ENCODE data around the gene KRT83. TPM values are rescaled to one million over a fixed set of nuclear protein-coding genes. Genes with fewer than 3 reads are reported as not detected.

The KRT83 gene
- total RNA-seq (not detected), polyA plus RNA-seq (ENCODE audit: insufficient read depth in 1 of 8, insufficient read length in 8 of 8, low replicate concordance in 1 of 8) (not detected)
- long read RNA-seq, donor 1, result 0 reads
- long read RNA-seq, donor 2, result 0 reads
- long read RNA-seq, donor 3, result 0 reads
- long read RNA-seq, donor 4, result 0 reads
- long read RNA-seq, donor 5, result 0 reads
- long read RNA-seq, donor 6, result 0 reads
- long read RNA-seq, donor 7, result 0 reads
- long read RNA-seq, donor 8, result 0 reads
- long read RNA-seq, donor 9, result 0 reads
- long read RNA-seq, donor 10, result 0 reads
- long read RNA-seq, donor 11, result 0 reads

- Histone ChIP-seq H3K4me3 (ENCODE audit: low read length) (no peak within 1 kb of the TSS), H3K27me3 (ENCODE audit: control insufficient read depth, insufficient read depth, low read length) (peaks cover 45% of the 10 kb centered on the region), H3K4me1 (ENCODE audit: control insufficient read depth, insufficient read depth, low read length) (peaks cover 7% of the 10 kb centered on the region), H3K36me3 (ENCODE audit: control insufficient read depth, insufficient read depth, low read length) (no peaks in the 10 kb centered on the region), H3K9me3 (replicated peaks; ENCODE audit: control insufficient read depth, low read depth, low read length) (no peaks in the 10 kb centered on the region), H3K27ac (ENCODE audit: low read length) (no peak within 1 kb of the TSS)
- no peak for DNase-seq
- WGBS (ENCODE audit: insufficient coverage), result 52% methylated on average over 31 of the region's 35 CpGs
These were observed at the start of gene KRT83 for GRCh38 chr12:52320784-52321400. Gene KRT83 (minus strand): TSS chr12:52321398. CDS start chr12:52321335, 63 bp downstream.

- peaks cover 13% of the 10 kb centered on the region for H3K4me1 ChIP-seq (ENCODE audit: control insufficient read depth, insufficient read depth, low read length)
- no peaks in the 10 kb centered on the region for H3K9me3 ChIP-seq (replicated peaks; ENCODE audit: control insufficient read depth, low read depth, low read length)
- peaks cover 14% of the 10 kb centered on the region for H3K27me3 ChIP-seq (ENCODE audit: control insufficient read depth, insufficient read depth, low read length)
- H3K4me3 ChIP-seq (ENCODE audit: low read length), result no peak overlapping the region
- WGBS (ENCODE audit: insufficient coverage), result 80% methylated on average over 6 of the region's 6 CpGs
- H3K36me3 ChIP-seq (ENCODE audit: control insufficient read depth, insufficient read depth, low read length), result no peaks in the 10 kb centered on the region
- H3K27ac ChIP-seq (ENCODE audit: low read length), result no peak overlapping the region
- no peak for DNase-seq
These were observed 48.6 kb upstream of the KRT83 start for GRCh38 chr12:52369809-52370208.

- Histone ChIP-seq H3K9me3 (replicated peaks; ENCODE audit: control insufficient read depth, low read depth, low read length) (no peaks in the 10 kb centered on the region), H3K27ac (ENCODE audit: low read length) (no peak overlapping the region), H3K4me3 (ENCODE audit: low read length) (no peak overlapping the region), H3K4me1 (ENCODE audit: control insufficient read depth, insufficient read depth, low read length) (peaks cover 16% of the 10 kb centered on the region), H3K36me3 (ENCODE audit: control insufficient read depth, insufficient read depth, low read length) (no peaks in the 10 kb centered on the region), H3K27me3 (ENCODE audit: control insufficient read depth, insufficient read depth, low read length) (peaks cover 14% of the 10 kb centered on the region)
- no CpG with 5 or more reads among the region's 3 CpGs for WGBS (ENCODE audit: insufficient coverage)
- DNase-seq, result no peak
These were observed 48.0 kb upstream of the KRT83 start for GRCh38 chr12:52369211-52369610.

- Histone ChIP-seq H3K4me1 (ENCODE audit: control insufficient read depth, insufficient read depth, low read length) (peaks cover 16% of the 10 kb centered on the region), H3K4me3 (ENCODE audit: low read length) (no peak overlapping the region), H3K9me3 (replicated peaks; ENCODE audit: control insufficient read depth, low read depth, low read length) (no peaks in the 10 kb centered on the region), H3K27ac (ENCODE audit: low read length) (no peak overlapping the region), H3K27me3 (ENCODE audit: control insufficient read depth, insufficient read depth, low read length) (peaks cover 18% of the 10 kb centered on the region), H3K36me3 (ENCODE audit: control insufficient read depth, insufficient read depth, low read length) (no peaks in the 10 kb centered on the region)
- no peak for DNase-seq
- WGBS (ENCODE audit: insufficient coverage), result 94% methylated on average over 2 of the region's 3 CpGs
These were observed 47.3 kb upstream of the KRT83 start for GRCh38 chr12:52368508-52368907.

DNA sequence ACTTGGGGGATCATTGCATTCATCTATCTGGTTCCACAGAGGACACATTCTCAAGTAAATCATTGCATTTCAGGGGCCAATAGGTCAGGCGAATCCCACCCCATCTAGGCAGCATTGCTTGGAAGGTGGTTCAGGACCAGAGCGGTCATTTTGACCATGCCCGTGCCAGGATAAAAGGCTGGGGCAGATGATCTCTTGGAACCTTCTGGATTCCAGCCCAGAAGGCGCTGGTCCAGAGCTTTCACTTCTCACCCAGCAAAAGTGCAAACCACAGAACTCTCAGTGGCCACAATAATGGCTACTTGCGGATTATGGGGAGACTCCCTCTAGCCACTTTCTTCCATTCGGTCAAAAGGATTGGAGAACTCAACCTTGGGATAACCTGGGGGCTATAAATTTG, 46.7 kb upstream of the KRT83 start:
- no peak for DNase-seq
- Histone ChIP-seq H3K27me3 (ENCODE audit: control insufficient read depth, insufficient read depth, low read length) (peaks cover 18% of the 10 kb centered on the region), H3K36me3 (ENCODE audit: control insufficient read depth, insufficient read depth, low read length) (no peaks in the 10 kb centered on the region), H3K4me1 (ENCODE audit: control insufficient read depth, insufficient read depth, low read length) (peaks cover 16% of the 10 kb centered on the region), H3K9me3 (replicated peaks; ENCODE audit: control insufficient read depth, low read depth, low read length) (no peaks in the 10 kb centered on the region), H3K4me3 (ENCODE audit: low read length) (no peak overlapping the region), H3K27ac (ENCODE audit: low read length) (no peak overlapping the region)
- WGBS (ENCODE audit: insufficient coverage), result 74% methylated on average over 5 of the region's 6 CpGs

DNA sequence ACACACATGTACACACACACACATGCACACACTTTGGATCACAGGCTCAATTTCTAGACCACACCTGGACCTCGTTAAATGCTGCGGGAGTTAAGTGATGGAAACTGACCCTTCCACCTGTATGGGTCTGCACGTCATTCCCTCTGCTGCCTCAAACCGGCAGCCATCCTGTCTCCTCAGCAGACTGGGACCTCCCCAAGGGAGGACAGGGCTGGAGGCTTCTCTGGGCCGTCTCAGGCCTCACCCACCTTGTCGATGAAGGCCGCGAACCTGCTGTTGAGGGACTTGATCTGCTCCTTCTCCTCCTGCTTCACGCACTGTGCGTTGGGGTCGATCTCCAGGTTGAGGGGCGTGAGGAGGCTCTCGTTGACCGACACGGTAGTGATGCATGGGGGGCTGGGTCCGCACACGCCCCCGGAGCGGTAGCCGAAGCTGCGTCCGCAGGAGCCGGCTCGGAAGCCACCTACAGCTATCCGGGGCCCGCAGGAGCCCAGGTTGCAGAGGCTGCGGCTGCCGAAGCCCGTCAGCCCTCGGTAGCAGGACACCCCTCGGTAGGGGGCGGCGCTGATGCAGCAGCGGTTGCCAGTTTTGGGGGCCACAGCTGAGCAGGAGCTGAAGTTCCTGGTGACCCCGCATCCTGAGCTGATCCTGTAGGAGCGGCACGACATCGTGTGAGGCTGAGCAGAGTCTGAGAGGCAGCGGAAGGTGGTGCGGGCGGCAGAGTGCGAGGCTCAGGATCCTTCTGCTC, 45.7 kb upstream of the KRT83 start, which contains the start of gene KRT85:
Gene KRT85, minus strand, starts transcription at position 744 of the 748 bp plus-strand sequence. Its CDS starts 76 bp downstream, at position 668.
- no peak within 1 kb of the TSS for H3K27ac ChIP-seq (ENCODE audit: low read length)
- peaks cover 16% of the 10 kb centered on the region for H3K4me1 ChIP-seq (ENCODE audit: control insufficient read depth, insufficient read depth, low read length)
- H3K9me3 ChIP-seq (replicated peaks; ENCODE audit: control insufficient read depth, low read depth, low read length), result no peaks in the 10 kb centered on the region
- no peak for DNase-seq
- H3K27me3 ChIP-seq (ENCODE audit: control insufficient read depth, insufficient read depth, low read length), result peaks cover 18% of the 10 kb centered on the region
- 75% methylated on average over 31 of the region's 42 CpGs for WGBS (ENCODE audit: insufficient coverage)
- H3K36me3 ChIP-seq (ENCODE audit: control insufficient read depth, insufficient read depth, low read length), result no peaks in the 10 kb centered on the region
- no peak within 1 kb of the TSS for H3K4me3 ChIP-seq (ENCODE audit: low read length)

DNA sequence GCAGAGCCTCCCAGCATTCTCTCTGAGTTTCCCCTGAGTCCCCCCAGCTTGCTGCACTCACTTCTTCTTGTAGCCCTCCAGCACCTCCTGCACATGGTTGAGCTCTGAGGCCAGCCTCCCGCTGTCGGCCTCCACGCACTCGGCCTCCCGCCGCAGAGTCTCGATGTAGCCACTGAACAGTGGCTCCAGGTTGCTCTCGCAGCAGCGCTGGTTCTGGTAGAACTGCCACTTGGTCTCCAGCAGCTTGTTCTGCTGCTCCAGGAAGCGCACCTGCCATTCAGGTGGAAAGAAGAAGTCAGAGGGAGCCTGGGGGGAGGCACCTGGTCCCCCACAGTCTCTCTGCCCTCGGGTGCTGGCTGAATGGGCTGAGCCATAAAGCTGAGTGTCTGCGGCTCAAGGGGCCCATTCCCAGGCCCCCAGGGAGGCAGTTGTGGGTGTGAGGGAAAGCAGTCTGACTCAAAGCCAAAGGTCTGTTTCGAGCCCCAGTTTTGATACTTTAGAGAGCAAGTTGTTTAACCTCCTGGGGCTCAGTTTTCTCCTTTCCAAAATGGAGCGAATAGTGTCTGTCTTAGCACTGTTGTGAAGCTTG, 43.8 kb upstream of the KRT83 start:
- Histone ChIP-seq H3K36me3 (ENCODE audit: control insufficient read depth, insufficient read depth, low read length) (no peaks in the 10 kb centered on the region), H3K4me3 (ENCODE audit: low read length) (no peak overlapping the region), H3K27me3 (ENCODE audit: control insufficient read depth, insufficient read depth, low read length) (peaks cover 19% of the 10 kb centered on the region), H3K27ac (ENCODE audit: low read length) (no peak overlapping the region), H3K4me1 (ENCODE audit: control insufficient read depth, insufficient read depth, low read length) (peaks cover 17% of the 10 kb centered on the region), H3K9me3 (replicated peaks; ENCODE audit: control insufficient read depth, low read depth, low read length) (no peaks in the 10 kb centered on the region)
- 76% methylated on average over 13 of the region's 14 CpGs for WGBS (ENCODE audit: insufficient coverage)
- DNase-seq, result no peak

DNA sequence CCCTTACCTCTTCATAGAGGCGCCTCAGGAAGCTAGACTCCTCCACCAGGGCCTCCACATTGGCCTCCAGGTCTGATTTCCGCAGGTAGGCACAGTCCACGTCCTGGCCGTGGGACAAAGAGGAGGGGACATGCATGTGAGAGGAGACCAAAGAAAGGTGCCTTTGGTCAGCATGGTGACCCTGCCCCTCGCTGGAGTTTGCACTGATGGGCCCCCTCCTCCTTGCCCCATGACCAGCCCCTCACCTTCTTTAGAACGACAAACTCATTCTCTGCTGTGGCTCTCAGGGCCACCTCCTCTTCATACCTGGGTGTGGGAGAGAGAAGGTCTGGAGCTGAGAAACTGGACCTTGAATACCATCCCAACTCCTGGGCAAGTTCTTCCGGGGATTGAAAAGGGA, 42.9 kb upstream of the KRT83 start:
- Histone ChIP-seq H3K9me3 (replicated peaks; ENCODE audit: control insufficient read depth, low read depth, low read length) (no peaks in the 10 kb centered on the region), H3K36me3 (ENCODE audit: control insufficient read depth, insufficient read depth, low read length) (no peaks in the 10 kb centered on the region), H3K27ac (ENCODE audit: low read length) (no peak overlapping the region), H3K4me1 (ENCODE audit: control insufficient read depth, insufficient read depth, low read length) (peaks cover 24% of the 10 kb centered on the region), H3K27me3 (ENCODE audit: control insufficient read depth, insufficient read depth, low read length) (peaks cover 17% of the 10 kb centered on the region), H3K4me3 (ENCODE audit: low read length) (no peak overlapping the region)
- WGBS (ENCODE audit: insufficient coverage), result 80% methylated on average over 1 of the region's 7 CpGs
- no peak for DNase-seq

DNA sequence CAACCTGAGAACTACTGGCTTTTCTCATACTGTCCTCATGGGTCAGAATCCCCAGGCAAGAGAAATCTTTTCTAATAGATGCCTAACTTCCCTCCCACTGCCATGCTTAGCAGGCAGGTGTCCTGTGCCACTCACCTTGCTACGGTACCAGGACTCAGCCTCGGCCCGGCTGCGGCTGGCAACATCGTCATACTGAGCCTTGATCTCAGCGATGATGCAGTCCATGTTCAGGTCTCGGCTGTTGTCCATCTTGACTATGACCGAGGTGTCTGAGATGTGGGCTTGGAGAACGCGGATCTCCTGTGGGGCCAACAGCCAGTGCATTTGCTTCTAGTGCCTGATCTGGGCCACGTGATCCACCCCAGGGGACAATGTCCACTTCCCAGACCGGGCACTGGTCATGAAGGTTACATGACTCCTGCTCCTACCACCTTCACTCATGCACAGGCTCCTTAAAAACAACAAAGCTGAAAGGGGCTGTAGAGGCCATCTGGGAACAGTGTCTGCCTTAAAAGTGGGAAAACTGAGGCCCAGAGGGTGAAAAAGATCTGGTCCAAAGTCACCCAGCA, 42.0 kb upstream of the KRT83 start:
- H3K36me3 ChIP-seq (ENCODE audit: control insufficient read depth, insufficient read depth, low read length), result no peaks in the 10 kb centered on the region
- no peak overlapping the region for H3K27ac ChIP-seq (ENCODE audit: low read length)
- no peak for DNase-seq
- H3K27me3 ChIP-seq (ENCODE audit: control insufficient read depth, insufficient read depth, low read length), result peaks cover 15% of the 10 kb centered on the region
- 96% methylated on average over 10 of the region's 12 CpGs for WGBS (ENCODE audit: insufficient coverage)
- peaks cover 28% of the 10 kb centered on the region for H3K4me1 ChIP-seq (ENCODE audit: control insufficient read depth, insufficient read depth, low read length)
- H3K4me3 ChIP-seq (ENCODE audit: low read length), result no peak overlapping the region
- H3K9me3 ChIP-seq (replicated peaks; ENCODE audit: control insufficient read depth, low read depth, low read length), result no peaks in the 10 kb centered on the region
